ENCODE data around the gene DLK1. TPM values are rescaled to one million over a fixed set of nuclear protein-coding genes. Genes with fewer than 3 reads are reported as not detected.

Gene DLK1
- total and polyA plus RNA-seq, 2 donors, result 4.8 to 6.9 TPM

GRCh38 chr14:100749967-100750597 lies 23.4 kb downstream of the DLK1 start:
- no peaks in the 10 kb centered on the region for H3K36me3 ChIP-seq (ENCODE audit: control insufficient read depth in 2 of 2, insufficient read depth in 2 of 2, low read length in 1 of 2)
- no peaks in the 10 kb centered on the region for H3K4me1 ChIP-seq (ENCODE audit: control insufficient read depth in 2 of 2, insufficient read depth in 2 of 2, low read length in 2 of 2)
- 95% methylated on average over 10 of the region's 10 CpGs for WGBS
- H3K27me3 ChIP-seq (ENCODE audit: control insufficient read depth in 2 of 2, insufficient read depth in 1 of 2, low read length in 1 of 2), result no peaks in the 10 kb centered on the region
- H3K27ac ChIP-seq (ENCODE audit: low read depth in 1 of 2, low read length in 1 of 2), result no peak overlapping the region
- no peaks in the 10 kb centered on the region for H3K9me3 ChIP-seq (ENCODE audit: control insufficient read depth in 2 of 2, insufficient read depth in 1 of 2, low read length in 1 of 2)
- DNase-seq (ENCODE audit: low read depth in 6 of 9, low spot score in 9 of 9), result no peak
- no peak overlapping the region for H3K4me3 ChIP-seq (ENCODE audit: low read length in 2 of 2)

DNA sequence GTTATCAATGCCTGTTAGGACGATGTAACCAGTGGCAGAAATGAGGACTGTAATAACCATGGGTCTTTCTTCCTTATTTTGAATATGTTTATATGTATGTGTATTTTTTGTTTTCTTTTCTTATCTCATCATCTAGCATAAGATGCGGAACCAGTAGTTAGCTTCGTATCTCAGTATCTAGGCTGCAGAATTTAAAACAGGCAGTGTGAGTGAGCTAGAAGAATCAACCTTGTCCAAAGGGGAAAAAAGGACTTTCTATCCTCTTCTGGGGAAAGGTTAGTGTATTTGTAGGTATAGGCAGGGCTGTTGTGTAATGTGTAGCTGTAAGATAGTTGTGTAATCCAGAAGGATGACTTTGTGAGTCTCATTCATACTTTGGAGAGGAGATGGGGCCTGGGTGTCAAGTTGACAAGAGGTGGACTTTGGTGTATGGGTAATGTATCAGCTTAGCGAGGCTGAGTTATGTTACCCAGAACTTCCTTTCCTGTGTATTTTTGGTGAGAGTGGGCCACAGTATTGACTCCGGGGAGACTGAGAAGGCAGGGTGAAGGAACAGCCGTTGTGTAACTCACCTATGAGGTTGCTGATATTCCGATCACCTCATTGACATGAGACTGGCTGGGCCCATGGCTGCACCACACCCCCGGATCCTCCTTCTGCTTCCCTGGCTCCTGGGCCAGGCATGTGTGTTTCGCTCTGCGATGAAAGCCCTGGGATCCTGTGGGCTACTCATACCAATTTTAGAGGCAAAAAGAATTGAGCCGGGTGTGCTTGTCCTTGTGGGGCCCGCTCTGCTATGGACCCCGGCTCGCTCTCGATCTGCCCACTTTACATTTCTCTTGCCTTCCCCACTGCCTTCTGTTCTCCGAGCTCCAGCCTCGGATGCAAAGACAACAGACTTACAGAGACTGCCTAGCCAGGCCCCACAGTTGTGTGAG lies 24.3 kb downstream of the DLK1 start:
- Histone ChIP-seq H3K27me3 (ENCODE audit: control insufficient read depth in 2 of 2, insufficient read depth in 1 of 2, low read length in 1 of 2) (no peaks in the 10 kb centered on the region), H3K9me3 (ENCODE audit: control insufficient read depth in 2 of 2, insufficient read depth in 1 of 2, low read length in 1 of 2) (no peaks in the 10 kb centered on the region), H3K27ac (ENCODE audit: low read depth in 1 of 2, low read length in 1 of 2) (no peak overlapping the region), H3K4me1 (ENCODE audit: control insufficient read depth in 2 of 2, insufficient read depth in 2 of 2, low read length in 2 of 2) (no peaks in the 10 kb centered on the region), H3K36me3 (ENCODE audit: control insufficient read depth in 2 of 2, insufficient read depth in 2 of 2, low read length in 1 of 2) (no peaks in the 10 kb centered on the region), H3K4me3 (ENCODE audit: low read length in 2 of 2) (no peak overlapping the region)
- WGBS, result 98% methylated on average over 17 of the region's 17 CpGs
- DNase-seq (ENCODE audit: low read depth in 6 of 9, low spot score in 9 of 9), result no peak

- no peaks in the 10 kb centered on the region for H3K4me1 ChIP-seq (ENCODE audit: control insufficient read depth in 2 of 2, insufficient read depth in 2 of 2, low read length in 2 of 2)
- H3K36me3 ChIP-seq (ENCODE audit: control insufficient read depth in 2 of 2, insufficient read depth in 2 of 2, low read length in 1 of 2), result no peaks in the 10 kb centered on the region
- 87% methylated on average over 1 of the region's 1 CpG for WGBS
- no peak overlapping the region for H3K4me3 ChIP-seq (ENCODE audit: low read length in 2 of 2)
- no peaks in the 10 kb centered on the region for H3K27me3 ChIP-seq (ENCODE audit: control insufficient read depth in 2 of 2, insufficient read depth in 1 of 2, low read length in 1 of 2)
- no peak for DNase-seq (ENCODE audit: low read depth in 6 of 9, low spot score in 9 of 9)
- no peaks in the 10 kb centered on the region for H3K9me3 ChIP-seq (ENCODE audit: control insufficient read depth in 2 of 2, insufficient read depth in 1 of 2, low read length in 1 of 2)
- no peak overlapping the region for H3K27ac ChIP-seq (ENCODE audit: low read depth in 1 of 2, low read length in 1 of 2)
Observed at GRCh38 chr14:100754020-100754419, 27.3 kb downstream of the DLK1 start.

DNA sequence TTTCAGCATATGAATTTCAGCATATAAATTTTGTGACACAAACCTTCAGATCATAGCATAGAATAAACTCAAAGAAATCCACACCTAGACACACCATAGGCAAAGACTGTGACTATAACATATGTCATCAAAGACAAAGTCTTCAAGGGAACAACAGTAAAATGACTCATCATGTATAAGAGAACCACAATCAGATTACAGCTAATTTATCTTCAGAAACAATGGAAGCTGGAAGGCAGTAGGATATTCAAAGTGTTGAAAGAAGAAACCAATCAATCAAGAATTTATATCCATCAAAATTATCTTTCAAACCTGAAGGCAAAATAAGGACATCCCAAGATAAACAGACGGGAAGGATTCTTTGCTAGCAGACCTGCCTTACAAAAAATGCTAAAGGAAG lies 29.0 kb downstream of the DLK1 start:
- no peak overlapping the region for H3K4me3 ChIP-seq (ENCODE audit: low read length in 2 of 2)
- H3K27me3 ChIP-seq (ENCODE audit: control insufficient read depth in 2 of 2, insufficient read depth in 1 of 2, low read length in 1 of 2), result no peaks in the 10 kb centered on the region
- DNase-seq (ENCODE audit: low read depth in 6 of 9, low spot score in 9 of 9), result no peak
- no peaks in the 10 kb centered on the region for H3K9me3 ChIP-seq (ENCODE audit: control insufficient read depth in 2 of 2, insufficient read depth in 1 of 2, low read length in 1 of 2)
- no peak overlapping the region for H3K27ac ChIP-seq (ENCODE audit: low read depth in 1 of 2, low read length in 1 of 2)
- 92% methylated on average over 1 of the region's 1 CpG for WGBS
- H3K4me1 ChIP-seq (ENCODE audit: control insufficient read depth in 2 of 2, insufficient read depth in 2 of 2, low read length in 2 of 2), result no peaks in the 10 kb centered on the region
- no peaks in the 10 kb centered on the region for H3K36me3 ChIP-seq (ENCODE audit: control insufficient read depth in 2 of 2, insufficient read depth in 2 of 2, low read length in 1 of 2)

DNA sequence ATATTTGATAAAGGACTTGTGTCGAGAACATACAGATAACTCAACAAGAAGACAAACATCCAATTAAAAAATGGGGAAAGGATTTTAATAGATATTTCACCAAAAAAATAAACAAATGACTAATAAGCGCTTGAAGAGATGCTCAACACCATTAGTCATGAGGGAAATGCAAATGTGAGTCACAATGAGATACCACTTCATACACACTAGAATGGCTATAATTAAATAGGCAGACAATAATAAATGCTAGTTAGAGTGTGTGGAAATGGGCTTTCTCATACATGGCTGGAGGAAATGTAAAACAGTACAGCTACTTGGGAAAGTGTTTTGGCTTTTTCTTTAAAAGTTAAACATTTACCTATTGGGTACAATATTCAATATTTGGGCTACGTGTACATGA lies 34.8 kb downstream of the DLK1 start:
- Histone ChIP-seq H3K27ac (ENCODE audit: low read depth in 1 of 2, low read length in 1 of 2) (no peak overlapping the region), H3K27me3 (ENCODE audit: control insufficient read depth in 2 of 2, insufficient read depth in 1 of 2, low read length in 1 of 2) (no peaks in the 10 kb centered on the region), H3K9me3 (ENCODE audit: control insufficient read depth in 2 of 2, insufficient read depth in 1 of 2, low read length in 1 of 2) (no peaks in the 10 kb centered on the region), H3K4me3 (ENCODE audit: low read length in 2 of 2) (no peak overlapping the region), H3K4me1 (ENCODE audit: control insufficient read depth in 2 of 2, insufficient read depth in 2 of 2, low read length in 2 of 2) (no peaks in the 10 kb centered on the region), H3K36me3 (ENCODE audit: control insufficient read depth in 2 of 2, insufficient read depth in 2 of 2, low read length in 1 of 2) (no peaks in the 10 kb centered on the region)
- 96% methylated on average over 3 of the region's 3 CpGs for WGBS
- no peak for DNase-seq (ENCODE audit: low read depth in 6 of 9, low spot score in 9 of 9)

DNA sequence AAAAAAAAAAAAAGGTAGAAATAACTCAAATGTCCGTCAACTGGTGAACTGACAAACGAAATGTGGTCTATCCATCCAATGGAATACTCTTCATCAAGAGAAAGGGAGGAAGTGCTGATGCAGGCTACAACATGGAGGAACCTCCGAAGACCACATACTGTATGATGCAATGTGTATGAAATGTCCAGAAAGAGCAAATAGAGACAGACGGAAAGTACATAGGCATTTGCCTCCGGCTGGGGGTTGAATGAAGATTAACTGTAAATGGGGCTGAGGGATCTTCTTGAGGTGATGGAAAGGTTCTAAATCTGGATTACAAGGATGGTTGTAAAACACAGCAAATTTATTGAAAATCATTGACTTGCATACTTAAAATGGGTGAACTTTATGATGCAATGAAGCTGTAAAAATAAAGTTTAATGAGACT lies 35.4 kb downstream of the DLK1 start:
- 96% methylated on average over 5 of the region's 5 CpGs for WGBS
- no peak for DNase-seq (ENCODE audit: low read depth in 6 of 9, low spot score in 9 of 9)
- H3K36me3 ChIP-seq (ENCODE audit: control insufficient read depth in 2 of 2, insufficient read depth in 2 of 2, low read length in 1 of 2), result no peaks in the 10 kb centered on the region
- H3K27me3 ChIP-seq (ENCODE audit: control insufficient read depth in 2 of 2, insufficient read depth in 1 of 2, low read length in 1 of 2), result no peaks in the 10 kb centered on the region
- no peak overlapping the region for H3K27ac ChIP-seq (ENCODE audit: low read depth in 1 of 2, low read length in 1 of 2)
- H3K9me3 ChIP-seq (ENCODE audit: control insufficient read depth in 2 of 2, insufficient read depth in 1 of 2, low read length in 1 of 2), result no peaks in the 10 kb centered on the region
- no peak overlapping the region for H3K4me3 ChIP-seq (ENCODE audit: low read length in 2 of 2)
- H3K4me1 ChIP-seq (ENCODE audit: control insufficient read depth in 2 of 2, insufficient read depth in 2 of 2, low read length in 2 of 2), result no peaks in the 10 kb centered on the region

DNA sequence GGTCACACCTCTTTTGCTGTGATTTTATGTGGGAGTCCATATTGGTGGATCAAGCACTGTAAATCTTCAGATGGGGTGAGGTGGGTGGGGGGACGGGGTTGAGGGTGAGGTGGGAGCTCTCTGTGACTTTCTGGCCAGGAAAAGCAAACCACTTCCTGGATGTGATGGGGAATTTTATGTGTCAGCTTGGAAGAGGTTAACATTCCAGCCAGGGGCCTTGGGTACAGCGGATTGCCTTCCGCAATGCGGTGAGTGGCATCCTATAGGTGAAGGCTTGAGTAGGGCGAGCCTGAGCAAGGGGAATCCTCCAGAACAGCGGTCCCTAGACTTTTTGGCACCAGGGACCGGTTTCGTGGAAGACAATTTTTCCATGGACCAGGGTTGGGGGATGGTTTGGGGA lies 36.2 kb downstream of the DLK1 start:
- Histone ChIP-seq H3K4me3 (ENCODE audit: low read length in 2 of 2) (no peak overlapping the region), H3K36me3 (ENCODE audit: control insufficient read depth in 2 of 2, insufficient read depth in 2 of 2, low read length in 1 of 2) (no peaks in the 10 kb centered on the region), H3K27ac (ENCODE audit: low read depth in 1 of 2, low read length in 1 of 2) (no peak overlapping the region), H3K27me3 (ENCODE audit: control insufficient read depth in 2 of 2, insufficient read depth in 1 of 2, low read length in 1 of 2) (no peaks in the 10 kb centered on the region), H3K4me1 (ENCODE audit: control insufficient read depth in 2 of 2, insufficient read depth in 2 of 2, low read length in 2 of 2) (no peaks in the 10 kb centered on the region), H3K9me3 (ENCODE audit: control insufficient read depth in 2 of 2, insufficient read depth in 1 of 2, low read length in 1 of 2) (no peaks in the 10 kb centered on the region)
- DNase-seq (ENCODE audit: low read depth in 6 of 9, low spot score in 9 of 9), result no peak
- WGBS, result 95% methylated on average over 8 of the region's 8 CpGs

DNA sequence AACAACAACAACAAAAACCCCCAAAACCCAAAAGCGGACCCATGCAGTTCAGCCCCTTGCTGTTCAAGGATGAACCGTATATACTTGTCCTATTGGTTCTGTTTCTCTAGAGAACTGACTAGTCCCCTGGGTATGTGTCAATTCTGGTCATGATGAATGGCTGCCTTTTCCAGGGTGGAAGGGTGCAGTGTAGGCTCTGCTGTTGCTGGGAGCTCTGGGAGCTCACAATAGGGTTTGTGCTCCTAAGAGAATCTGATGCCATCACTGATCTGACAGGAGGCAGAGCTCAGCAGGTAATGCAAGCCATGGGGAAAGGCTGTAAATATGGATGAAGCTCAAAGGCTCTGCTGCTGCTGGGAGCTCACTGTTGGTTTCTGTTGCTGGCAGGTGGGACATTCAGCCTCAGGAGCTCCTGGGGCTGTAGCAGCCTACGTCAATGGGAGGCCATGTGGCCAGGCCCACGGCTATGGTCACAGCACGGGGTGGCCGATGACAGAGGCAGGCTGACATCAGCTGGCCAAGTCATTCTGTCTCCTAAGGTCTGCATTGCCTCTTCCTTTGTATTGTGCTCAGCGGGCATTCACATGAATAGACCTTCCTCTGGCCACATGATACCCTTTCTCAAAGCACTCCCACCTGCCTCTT lies 37.9 kb downstream of the DLK1 start:
- no peaks in the 10 kb centered on the region for H3K4me1 ChIP-seq (ENCODE audit: control insufficient read depth in 2 of 2, insufficient read depth in 2 of 2, low read length in 2 of 2)
- H3K27me3 ChIP-seq (ENCODE audit: control insufficient read depth in 2 of 2, insufficient read depth in 1 of 2, low read length in 1 of 2), result no peaks in the 10 kb centered on the region
- no peak for DNase-seq (ENCODE audit: low read depth in 6 of 9, low spot score in 9 of 9)
- no peak overlapping the region for H3K4me3 ChIP-seq (ENCODE audit: low read length in 2 of 2)
- no peak overlapping the region for H3K27ac ChIP-seq (ENCODE audit: low read depth in 1 of 2, low read length in 1 of 2)
- WGBS, result 94% methylated on average over 7 of the region's 7 CpGs
- H3K9me3 ChIP-seq (ENCODE audit: control insufficient read depth in 2 of 2, insufficient read depth in 1 of 2, low read length in 1 of 2), result no peaks in the 10 kb centered on the region
- H3K36me3 ChIP-seq (ENCODE audit: control insufficient read depth in 2 of 2, insufficient read depth in 2 of 2, low read length in 1 of 2), result no peaks in the 10 kb centered on the region

- DNase-seq (ENCODE audit: low read depth in 6 of 9, low spot score in 9 of 9), result no peak
- Histone ChIP-seq H3K36me3 (ENCODE audit: control insufficient read depth in 2 of 2, insufficient read depth in 2 of 2, low read length in 1 of 2) (no peaks in the 10 kb centered on the region), H3K4me3 (ENCODE audit: low read length in 2 of 2) (no peak overlapping the region), H3K27me3 (ENCODE audit: control insufficient read depth in 2 of 2, insufficient read depth in 1 of 2, low read length in 1 of 2) (no peaks in the 10 kb centered on the region), H3K4me1 (ENCODE audit: control insufficient read depth in 2 of 2, insufficient read depth in 2 of 2, low read length in 2 of 2) (no peaks in the 10 kb centered on the region), H3K9me3 (ENCODE audit: control insufficient read depth in 2 of 2, insufficient read depth in 1 of 2, low read length in 1 of 2) (no peaks in the 10 kb centered on the region), H3K27ac (ENCODE audit: low read depth in 1 of 2, low read length in 1 of 2) (no peak overlapping the region)
- 99% methylated on average over 2 of the region's 2 CpGs for WGBS
Observed at GRCh38 chr14:100765296-100765695, 38.6 kb downstream of the DLK1 start.
